NCI-H82 (cell line): ENCODE data around the gene MTA2.
"Not testable (repeated sequence)": the region's sequence is repeated elsewhere in the genome, so short reads cannot be mapped to it uniquely, and the experiment has no call there.

Source experiments
- DNase-seq: peaks from one replicate; lab custom pipeline; 2025; lab: John Stamatoyannopoulos, UW

The MTA2 gene

GRCh38 chr11:62601372-62602140 lies at the start of gene MTA2:
TSS of gene MTA2 (minus strand) at chr11:62601865. CDS start at chr11:62601450, 415 bp downstream.
- DNase-seq, result peak; percentile 98

- DNase-seq, result not testable (repeated sequence)
Observed at GRCh38 chr11:62650283-62650682, 48.6 kb upstream of the MTA2 start.

- DNase-seq, result no peak
Observed at GRCh38 chr11:62649486-62649885, 47.8 kb upstream of the MTA2 start.

GRCh38 chr11:62648967-62649364 lies 47.3 kb upstream of the MTA2 start:
- no peak for DNase-seq

GRCh38 chr11:62648185-62648966 lies 46.7 kb upstream of the MTA2 start:
- DNase-seq, result no peak

GRCh38 chr11:62647609-62648005 lies 45.9 kb upstream of the MTA2 start:
- no peak for DNase-seq

- peak; percentile 45 for DNase-seq
Observed at GRCh38 chr11:62646825-62647608, 45.4 kb upstream of the MTA2 start.

GRCh38 chr11:62645946-62646824 lies 44.5 kb upstream of the MTA2 start, which contains the start of gene GANAB:
TSS of gene GANAB (minus strand) at chr11:62646613. CDS start at chr11:62646599, 14 bp downstream.
- peak; percentile 98 for DNase-seq

GRCh38 chr11:62645671-62645945 lies 43.9 kb upstream of the MTA2 start:
- no peak for DNase-seq

- no peak for DNase-seq
Observed at GRCh38 chr11:62644220-62644619, 42.6 kb upstream of the MTA2 start.

- no peak for DNase-seq
Observed at GRCh38 chr11:62632492-62632891, 30.8 kb upstream of the MTA2 start.

GRCh38 chr11:62627713-62628112 lies 26.0 kb upstream of the MTA2 start:
- DNase-seq, result no peak

- DNase-seq, result no peak
Observed at GRCh38 chr11:62622476-62623089, 20.9 kb upstream of the MTA2 start.

GRCh38 chr11:62621567-62622470 lies 20.2 kb upstream of the MTA2 start, which contains the start of gene B3GAT3:
TSS of gene B3GAT3 (minus strand) at chr11:62621986. CDS start at chr11:62621947, 39 bp downstream.
- peak; percentile 98 for DNase-seq

- DNase-seq, result no peak
Observed at GRCh38 chr11:62621027-62621566, 19.4 kb upstream of the MTA2 start.

- not testable (repeated sequence) for DNase-seq
Observed at GRCh38 chr11:62616957-62617356, 15.3 kb upstream of the MTA2 start.

GRCh38 chr11:62615521-62615920 lies 13.9 kb upstream of the MTA2 start:
- DNase-seq, result no peak

GRCh38 chr11:62614275-62614674 lies 12.6 kb upstream of the MTA2 start:
- DNase-seq, result no peak

- DNase-seq, result no peak
Observed at GRCh38 chr11:62613291-62613778, 11.7 kb upstream of the MTA2 start.
